GM06990 (cell line): Measurements from ENCODE around the gene DEFB132.

Experiments
- DNase-seq: peaks from one replicate; pipeline ENCODE4 v3.0.0-alpha.2; 2011; ENCODE audit not compliant: insufficient read length; ENCODE audit errors: extremely low read depth
- H3K27me3 ChIP-seq: replicated peaks from 2 replicates; pipeline ENCODE4 v1.6.0; 2011; ENCODE audit warnings: low read length; ENCODE audit not compliant: control insufficient read depth, insufficient read depth
- H3K36me3 ChIP-seq: 2 replicates; pipeline ENCODE4 v1.5.1; 2011; ENCODE audit warnings: low read length; ENCODE audit not compliant: control insufficient read depth, insufficient read depth
- H3K4me3 ChIP-seq: replicated peaks from 2 replicates; pipeline ENCODE4 v1.5.1; 2011; ENCODE audit warnings: low read depth, mild to moderate bottlenecking, control low read depth, low read length
- TF ChIP-seq, protein P1 (sequence below): IDR thresholded peaks from 2 replicates; pipeline ENCODE4 v1.5.1; 2011; ENCODE audit warnings: low read length, control low read depth, mild to moderate bottlenecking, inconsistent platforms; ENCODE audit not compliant: insufficient read depth, poor library complexity, severe bottlenecking

Gene DEFB132

DNA sequence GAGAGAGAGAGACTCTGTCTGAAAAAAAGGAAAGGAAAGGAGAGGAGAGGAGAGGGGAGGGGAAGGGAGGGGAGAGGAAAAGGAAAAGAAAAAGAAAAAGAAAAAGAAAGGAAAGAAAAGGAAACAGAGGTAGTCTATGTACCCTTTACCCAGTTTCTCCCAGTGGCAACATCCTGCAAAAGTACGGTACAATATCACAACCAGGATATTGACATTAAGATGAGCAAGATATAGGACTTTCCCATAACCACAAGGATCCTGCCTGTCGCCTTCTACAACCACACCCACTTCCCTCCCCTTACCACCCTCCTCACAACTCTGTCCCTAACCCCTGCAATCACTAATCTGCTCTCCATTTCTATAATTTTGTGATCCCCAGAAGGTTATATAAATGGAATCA, 29.0 kb downstream of the DEFB132 start:
- Histone ChIP-seq H3K36me3 (peaks cover 4% of the 10 kb centered on the region), H3K27me3 (no peaks in the 10 kb centered on the region), H3K4me3 (no peak overlapping the region)
- TF ChIP-seq, protein P1, sequence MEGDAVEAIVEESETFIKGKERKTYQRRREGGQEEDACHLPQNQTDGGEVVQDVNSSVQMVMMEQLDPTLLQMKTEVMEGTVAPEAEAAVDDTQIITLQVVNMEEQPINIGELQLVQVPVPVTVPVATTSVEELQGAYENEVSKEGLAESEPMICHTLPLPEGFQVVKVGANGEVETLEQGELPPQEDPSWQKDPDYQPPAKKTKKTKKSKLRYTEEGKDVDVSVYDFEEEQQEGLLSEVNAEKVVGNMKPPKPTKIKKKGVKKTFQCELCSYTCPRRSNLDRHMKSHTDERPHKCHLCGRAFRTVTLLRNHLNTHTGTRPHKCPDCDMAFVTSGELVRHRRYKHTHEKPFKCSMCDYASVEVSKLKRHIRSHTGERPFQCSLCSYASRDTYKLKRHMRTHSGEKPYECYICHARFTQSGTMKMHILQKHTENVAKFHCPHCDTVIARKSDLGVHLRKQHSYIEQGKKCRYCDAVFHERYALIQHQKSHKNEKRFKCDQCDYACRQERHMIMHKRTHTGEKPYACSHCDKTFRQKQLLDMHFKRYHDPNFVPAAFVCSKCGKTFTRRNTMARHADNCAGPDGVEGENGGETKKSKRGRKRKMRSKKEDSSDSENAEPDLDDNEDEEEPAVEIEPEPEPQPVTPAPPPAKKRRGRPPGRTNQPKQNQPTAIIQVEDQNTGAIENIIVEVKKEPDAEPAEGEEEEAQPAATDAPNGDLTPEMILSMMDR, result no peak
- DNase-seq, result no peak

DNA sequence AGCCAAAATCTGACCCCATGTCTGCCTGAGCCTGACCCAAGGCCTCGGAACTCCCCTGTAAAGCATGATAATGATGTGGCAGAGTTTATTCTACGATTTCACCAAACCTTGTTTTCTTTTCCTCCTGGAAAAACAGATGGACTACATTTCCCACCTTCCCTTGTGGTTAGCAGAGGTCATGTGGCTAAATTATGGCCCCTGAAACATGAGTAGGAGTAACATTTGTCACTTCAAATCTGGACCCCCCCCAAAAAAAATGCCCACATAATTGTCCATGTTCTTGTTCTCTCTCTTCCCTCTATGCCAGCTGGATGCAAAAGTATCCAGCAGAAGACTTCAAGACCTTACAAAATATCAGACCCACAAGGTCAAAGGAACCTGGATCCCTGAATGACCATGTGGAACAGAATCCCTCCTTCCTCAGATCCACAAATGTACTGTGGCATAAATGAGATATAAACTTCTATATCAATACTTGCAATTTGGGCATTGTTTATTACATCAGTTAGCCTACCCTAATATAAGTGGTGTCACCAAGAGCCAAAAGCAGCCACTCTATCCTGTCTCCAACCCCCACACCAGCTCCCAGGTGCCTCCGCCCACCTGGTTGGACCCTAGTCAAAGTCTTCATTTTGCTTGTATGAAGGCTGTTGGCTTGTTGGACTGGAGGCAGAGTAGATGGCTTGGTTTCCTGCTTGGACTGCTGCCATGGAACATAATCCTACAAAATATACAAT, 31.6 kb downstream of the DEFB132 start:
- H3K36me3 ChIP-seq, result no peaks in the 10 kb centered on the region
- TF ChIP-seq, protein P1, result no peak
- peak overlapping the region; percentile 88; the same call in 1 of the 2 replicates for H3K4me3 ChIP-seq
- no peaks in the 10 kb centered on the region for H3K27me3 ChIP-seq
- DNase-seq, result no peak

DNA sequence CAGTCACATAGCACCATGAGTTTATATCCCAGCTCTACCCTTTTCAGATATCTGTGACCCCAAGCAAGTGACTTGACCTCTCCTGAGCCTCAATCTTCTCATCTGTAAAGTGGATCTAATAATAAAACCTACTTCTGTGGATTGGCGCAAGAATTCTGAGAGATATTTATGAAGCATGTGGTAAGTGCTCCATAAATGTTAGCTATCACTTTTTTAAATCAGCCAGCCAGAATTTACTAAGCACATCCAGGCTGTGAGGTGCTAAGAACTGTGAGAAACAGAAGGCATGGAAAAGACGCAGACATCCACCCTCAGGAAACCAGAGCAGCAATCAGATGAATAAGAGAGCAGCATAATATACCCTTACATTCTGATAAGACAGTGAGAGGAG, 32.2 kb downstream of the DEFB132 start:
- no peak for DNase-seq
- Histone ChIP-seq H3K36me3 (no peaks in the 10 kb centered on the region), H3K27me3 (no peaks in the 10 kb centered on the region), H3K4me3 (peak overlapping the region; percentile 88)
- TF ChIP-seq, protein P1, result no peak

DNA sequence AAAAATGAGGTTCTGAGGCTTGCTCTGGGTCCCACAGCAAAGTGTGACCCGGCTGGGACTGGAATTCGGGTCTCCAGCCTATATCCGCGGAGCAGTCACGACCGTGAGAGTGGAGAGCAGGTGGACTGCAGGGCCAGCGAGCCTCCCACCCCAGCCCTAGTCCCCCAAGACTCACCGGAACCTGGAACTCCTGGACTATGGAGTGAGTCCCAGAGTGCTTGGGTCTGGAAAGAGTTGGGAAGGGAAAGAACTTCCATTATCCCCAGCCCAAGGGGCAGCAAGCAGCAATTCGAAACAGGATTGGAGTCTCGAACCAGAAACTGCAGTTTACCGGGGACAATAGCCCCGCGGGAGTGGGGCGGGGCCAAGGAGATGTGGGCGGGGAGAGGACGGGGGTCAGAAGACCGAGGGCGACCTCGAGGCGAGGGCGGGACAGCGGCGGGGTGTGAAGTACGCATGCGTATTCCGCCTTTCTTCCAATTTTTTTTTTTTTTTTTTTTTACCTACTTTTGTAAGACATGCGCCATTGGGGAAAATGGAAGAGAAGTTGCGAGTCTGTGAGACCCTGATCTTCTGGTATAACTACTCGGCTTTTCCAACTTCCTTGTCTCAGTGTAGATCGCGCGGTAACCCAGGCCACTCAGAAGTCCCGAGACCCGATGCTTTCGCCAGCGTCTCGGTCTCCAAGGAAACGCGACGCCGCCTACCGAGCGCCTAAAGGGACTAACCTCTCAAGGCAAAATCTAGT, 32.7 kb downstream of the DEFB132 start, which contains the start of gene C20orf96:
TSS of gene C20orf96 (minus strand) at position 667 of the 748 bp plus-strand sequence. CDS start at position 527, 140 bp downstream.
- no peaks in the 10 kb centered on the region for H3K27me3 ChIP-seq
- TF ChIP-seq, protein P1, result peak; percentile 45
- H3K4me3 ChIP-seq, result peak within 1 kb of the TSS; percentile 88
- peak; percentile 93 for DNase-seq
- no peaks in the 10 kb centered on the region for H3K36me3 ChIP-seq

DNA sequence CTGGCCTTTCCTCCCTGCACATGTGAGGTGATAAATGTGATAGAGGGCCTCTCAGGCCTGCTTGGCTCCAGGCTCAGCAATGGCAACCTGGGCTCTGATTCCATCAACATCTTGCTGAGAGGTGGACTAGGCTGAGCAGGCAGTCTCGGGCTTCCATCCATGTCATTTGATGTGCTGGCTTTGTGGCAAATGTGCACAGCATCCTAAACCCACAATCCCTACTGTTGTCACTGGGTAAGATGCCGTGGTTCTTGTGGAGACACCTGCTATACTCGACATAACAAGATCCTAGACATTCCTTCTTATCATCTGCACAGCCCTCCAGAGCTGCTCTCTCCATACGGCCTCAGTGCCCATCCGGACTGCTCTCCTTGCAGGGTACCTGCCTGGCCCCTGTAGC, 37.1 kb downstream of the DEFB132 start:
- TF ChIP-seq, protein P1, result no peak
- DNase-seq, result no peak
- Histone ChIP-seq H3K36me3 (peaks cover under 1% of the 10 kb centered on the region; the same call in 1 of the 2 replicates), H3K27me3 (no peaks in the 10 kb centered on the region), H3K4me3 (no peak overlapping the region)
